Measurements from ENCODE around the gene NHERF1. TPM values are rescaled to one million over a fixed set of nuclear protein-coding genes. Genes with fewer than 3 reads are reported as not detected.

The NHERF1 gene
- polyA plus RNA-seq, 1 donor, result 9.0 TPM

- no peak for DNase-seq
Observed at GRCh38 chr17:74769266-74769855, 20.9 kb downstream of the NHERF1 start.

DNA sequence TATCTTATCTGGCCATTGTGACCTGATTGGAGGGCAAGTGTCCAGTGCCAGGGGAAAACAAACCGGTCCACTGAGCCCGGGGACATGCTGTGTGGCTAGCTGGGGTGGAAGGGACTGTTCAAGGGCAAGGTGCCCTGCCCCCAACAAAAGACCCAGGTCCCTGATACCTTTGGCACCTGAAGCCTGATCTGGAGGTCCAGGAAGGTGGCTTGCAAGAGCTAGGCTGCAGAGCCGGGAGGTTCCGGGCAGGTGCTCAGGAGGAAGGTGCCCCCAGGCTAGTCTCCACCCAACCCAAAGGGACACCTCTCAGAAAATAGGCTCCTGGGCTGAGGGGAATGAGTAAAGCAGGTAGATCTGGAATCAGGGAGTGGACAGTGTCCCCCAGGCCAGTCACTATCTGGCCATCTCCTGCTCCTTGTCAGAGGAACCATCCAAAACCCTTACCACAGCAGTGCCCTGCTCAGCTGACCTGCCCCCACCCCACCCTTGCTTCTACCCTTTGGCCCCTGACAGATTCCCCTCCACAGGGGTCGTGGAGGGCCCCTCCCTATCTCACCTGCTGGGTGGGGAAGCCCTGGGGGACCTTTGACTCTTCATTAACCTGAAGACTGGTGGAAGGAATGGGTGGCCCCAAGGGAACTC is 21.5 kb downstream of the NHERF1 start:
- no peak for DNase-seq

DNA sequence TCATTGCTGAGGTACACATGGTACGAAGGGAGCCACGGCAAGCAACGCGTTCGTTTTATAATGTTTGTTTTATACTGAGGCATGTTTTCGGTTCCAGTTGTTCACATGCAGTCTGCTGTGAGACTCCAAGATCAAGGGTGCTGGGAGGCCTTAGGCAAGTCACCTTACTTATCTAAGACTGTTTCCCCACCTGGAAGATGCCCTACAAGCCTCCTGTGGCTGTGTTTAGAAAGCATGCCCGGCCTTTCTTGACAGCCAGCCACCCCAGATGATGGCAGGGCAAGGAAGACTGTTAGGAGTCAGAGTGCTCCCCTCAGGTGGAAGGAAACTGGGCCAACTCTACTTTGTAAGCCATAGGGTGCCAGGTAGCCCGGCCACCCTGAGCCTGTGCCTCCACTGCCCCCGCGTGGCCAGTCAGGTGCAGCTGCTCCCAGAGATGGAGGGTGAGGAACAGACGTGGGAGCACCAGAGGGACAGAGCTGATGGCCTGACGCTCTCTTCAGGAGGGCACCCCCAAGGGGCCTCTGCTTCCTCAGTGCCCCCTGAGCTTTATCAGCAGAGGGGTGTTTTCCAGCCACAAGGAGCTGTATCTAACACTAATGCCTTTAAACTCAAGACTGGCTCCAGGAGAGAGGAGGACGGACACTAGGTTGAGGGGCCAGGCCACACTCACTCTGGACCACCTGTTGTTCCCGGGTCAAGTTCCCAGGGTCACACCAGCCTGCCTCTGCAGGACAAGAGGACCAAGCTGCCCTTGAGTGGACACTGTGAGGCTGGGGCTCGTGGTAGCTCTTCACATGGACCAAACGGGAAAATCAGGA is 22.3 kb downstream of the NHERF1 start:
- DNase-seq, result no peak

DNA sequence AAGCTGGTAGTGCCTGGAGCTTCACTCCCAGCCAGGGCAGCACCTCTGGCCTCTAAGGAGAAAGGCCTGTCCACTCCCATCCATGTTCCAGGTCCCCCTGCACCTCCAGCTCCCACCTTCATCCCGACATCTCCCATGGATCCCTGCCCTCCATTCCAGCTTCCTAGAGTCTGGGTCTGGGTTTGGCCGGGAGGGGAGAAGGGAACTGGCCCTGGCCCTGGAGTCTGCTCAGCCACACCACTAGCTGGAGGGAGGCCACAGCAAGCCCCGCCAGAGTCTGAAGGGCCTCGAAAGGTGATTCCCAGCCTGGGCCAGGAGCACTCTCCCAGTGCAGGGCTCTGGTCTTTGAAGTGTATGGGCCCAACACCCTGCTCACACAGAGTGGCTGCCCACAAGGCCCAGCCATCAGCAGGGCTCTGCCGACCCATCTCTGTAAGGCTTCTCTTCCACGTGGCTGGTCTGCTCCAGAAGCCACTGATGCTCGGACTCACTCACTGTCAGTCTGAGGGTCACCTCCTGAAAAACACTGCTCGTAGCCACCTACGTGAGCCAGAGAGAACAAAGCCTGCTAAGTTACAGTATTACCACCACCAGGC is 23.0 kb downstream of the NHERF1 start:
- no peak for DNase-seq

- no peak for DNase-seq
Observed at GRCh38 chr17:74772053-74772452, 23.6 kb downstream of the NHERF1 start.

DNA sequence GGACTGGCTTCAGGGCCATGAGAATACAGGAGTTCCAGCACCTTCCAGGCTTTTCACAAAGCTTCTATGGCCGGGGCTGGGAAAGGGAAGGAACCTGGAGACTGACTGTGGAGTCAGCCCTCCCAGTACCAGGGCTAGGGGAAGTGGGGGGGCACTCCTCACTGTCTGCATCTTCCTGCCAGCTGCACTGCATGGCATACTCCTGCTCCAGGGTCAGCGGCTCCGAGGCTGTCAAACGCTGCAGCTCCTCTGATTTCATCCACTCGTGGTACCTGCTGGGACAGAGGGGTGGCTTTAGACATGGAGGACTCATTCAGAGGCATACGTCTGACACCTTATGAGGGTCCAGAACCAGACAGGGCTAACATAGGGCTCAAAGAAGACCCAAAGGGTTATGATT is 25.0 kb downstream of the NHERF1 start:
- no peak for DNase-seq

GRCh38 chr17:74773871-74774286 is 25.5 kb downstream of the NHERF1 start:
- DNase-seq, result no peak

DNA sequence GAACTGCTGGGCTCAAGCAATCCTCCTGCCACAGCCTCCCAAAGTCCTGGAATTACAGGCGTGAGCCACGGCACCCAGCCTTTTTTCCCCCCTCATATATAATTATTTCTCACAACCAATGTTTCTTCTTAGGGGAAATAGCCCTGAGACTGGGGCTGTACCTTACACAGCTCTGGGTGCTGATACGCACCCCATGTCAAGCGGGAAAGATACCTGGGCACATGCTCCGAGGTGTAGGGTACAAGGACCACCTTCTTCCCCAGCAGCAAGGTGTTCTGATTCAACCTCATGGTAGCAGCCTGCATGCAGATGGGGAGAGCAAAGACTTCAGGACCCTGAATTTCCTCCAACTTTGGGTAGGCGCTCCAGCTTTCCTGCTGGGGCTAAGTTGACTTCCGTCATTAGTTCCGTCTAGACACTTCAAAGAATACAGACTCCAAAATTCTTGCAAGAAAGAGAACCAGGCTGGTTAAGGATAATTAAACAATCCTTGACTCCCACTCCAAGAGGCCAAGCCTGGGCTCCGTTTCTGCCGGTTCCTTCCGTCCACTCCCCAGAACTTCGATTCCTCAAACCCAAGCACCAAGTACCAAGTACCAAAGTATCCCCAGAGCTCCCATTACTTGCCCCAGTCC is 27.1 kb downstream of the NHERF1 start:
- no peak for DNase-seq

GRCh38 chr17:74776044-74776962 is 27.9 kb downstream of the NHERF1 start, which contains the start of gene NAT9:
Gene NAT9, minus strand, starts transcription at chr17:74776345. Its CDS starts 647 bp downstream, at chr17:74775698.
- DNase-seq, result peak; percentile 98

DNA sequence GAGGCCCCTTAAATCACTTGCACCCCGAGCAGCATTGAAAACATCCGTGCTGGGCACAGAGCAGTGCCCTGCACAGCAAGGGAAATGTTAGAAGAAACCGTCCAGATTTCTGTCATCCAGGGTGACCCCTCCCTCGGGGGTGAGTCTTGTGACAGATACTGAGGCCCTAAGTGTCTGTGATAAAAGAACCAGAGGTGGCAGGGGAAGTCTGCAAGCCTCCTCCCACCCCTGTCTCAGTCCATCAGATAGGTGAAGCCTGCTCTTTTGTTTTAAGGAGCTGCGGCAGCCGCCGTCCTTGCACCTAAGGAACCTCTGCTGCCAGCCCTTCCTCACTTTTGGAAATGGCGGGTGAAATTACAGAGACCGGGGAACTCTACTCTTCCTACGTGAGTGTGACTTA is 28.6 kb downstream of the NHERF1 start:
- no peak for DNase-seq

- DNase-seq, result no peak
Observed at GRCh38 chr17:74777901-74778515, 29.6 kb downstream of the NHERF1 start.

- DNase-seq, result no peak
Observed at GRCh38 chr17:74778960-74779359, 30.5 kb downstream of the NHERF1 start.

- no peak for DNase-seq
Observed at GRCh38 chr17:74779501-74779900, 31.1 kb downstream of the NHERF1 start.

GRCh38 chr17:74779948-74780400 is 31.5 kb downstream of the NHERF1 start:
- peak; percentile 40 for DNase-seq

DNA sequence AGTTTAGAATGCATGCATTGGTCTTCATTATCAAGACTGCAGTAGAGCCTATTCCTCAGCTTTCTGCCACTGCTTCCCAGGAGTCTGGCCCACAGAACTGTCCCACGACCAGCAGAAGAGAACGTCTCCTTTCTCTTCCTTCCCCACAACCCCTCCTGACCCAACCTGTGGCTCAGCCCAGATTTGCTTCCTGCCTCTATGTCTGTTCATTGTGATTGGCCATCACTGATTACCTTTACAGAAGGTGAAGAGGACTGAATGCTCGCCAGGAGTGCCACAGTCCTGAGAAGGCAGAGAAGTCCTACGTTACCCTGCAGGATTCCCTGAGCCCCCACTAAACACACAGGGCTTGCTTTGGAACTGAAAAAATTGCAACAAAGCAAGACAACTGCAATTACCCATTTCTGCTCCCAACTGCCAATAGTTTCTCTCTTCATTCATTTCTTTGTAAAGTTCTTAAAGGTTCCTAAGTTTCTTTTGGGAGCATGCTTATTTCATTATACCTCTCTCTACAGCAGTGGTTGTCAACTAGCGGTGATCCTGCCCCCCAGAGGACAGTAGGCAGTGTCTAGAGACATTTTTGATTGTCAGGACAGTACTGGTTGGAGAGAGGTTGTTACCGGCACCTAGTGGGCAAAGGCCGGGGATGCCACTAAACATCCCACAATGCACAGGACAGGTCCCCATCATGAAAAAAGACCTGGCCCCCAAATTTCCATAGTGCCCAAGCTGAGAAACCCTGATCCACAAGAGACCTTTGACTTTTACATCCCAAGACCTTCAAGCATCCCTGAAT is 32.2 kb downstream of the NHERF1 start:
- DNase-seq, result no peak

DNA sequence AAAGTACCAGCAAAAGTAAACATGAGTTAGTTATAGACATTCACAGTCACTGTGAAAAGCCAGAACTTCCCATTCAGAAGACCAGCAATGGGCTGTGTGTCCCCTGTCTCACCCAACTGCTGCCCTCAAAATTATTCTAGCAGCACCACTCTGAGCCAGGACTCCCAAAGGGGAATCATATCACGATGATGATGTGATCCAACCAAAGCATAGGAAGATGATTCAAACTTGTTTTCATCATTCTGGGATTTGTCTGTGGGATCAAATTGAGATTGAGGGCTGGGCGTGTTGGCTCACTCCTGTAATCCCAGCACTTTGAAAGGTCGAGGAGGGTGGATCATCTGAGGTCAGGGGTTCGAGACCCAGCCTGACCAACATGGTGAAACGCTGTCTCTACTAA is 34.1 kb downstream of the NHERF1 start:
- no peak for DNase-seq

DNA sequence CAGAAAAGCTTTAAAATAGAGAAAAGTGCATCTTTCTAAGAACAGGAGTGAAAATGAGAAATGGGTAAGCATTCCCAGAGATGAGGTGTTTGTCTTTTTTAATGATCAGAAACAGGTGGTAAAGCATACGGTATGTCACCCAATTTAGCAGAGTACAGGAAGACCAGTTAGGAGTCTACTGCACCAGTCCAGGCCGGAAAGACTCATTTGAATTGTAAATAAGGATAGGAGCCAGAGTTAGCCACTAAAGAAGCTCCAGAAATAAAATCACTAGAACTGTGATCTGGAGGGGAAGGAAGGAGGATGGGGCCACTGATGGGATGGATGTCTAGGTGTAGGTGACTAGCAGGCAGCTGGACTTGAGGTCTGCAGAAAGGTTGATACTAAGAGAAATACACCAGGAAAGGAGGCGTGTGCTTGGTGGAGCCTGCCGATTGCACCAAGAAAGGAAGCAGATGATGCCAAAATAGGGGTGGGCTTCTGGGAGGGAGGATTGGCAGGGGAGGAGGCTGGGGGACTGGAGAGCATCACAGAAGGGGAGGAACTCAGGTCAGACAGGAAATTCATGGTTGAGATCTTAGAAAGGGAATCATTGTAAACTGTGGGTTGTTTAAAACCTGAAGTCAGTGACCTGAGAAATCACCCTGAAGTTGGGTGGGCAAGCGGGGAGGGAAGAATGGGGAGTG is 35.8 kb downstream of the NHERF1 start:
- no peak for DNase-seq

DNA sequence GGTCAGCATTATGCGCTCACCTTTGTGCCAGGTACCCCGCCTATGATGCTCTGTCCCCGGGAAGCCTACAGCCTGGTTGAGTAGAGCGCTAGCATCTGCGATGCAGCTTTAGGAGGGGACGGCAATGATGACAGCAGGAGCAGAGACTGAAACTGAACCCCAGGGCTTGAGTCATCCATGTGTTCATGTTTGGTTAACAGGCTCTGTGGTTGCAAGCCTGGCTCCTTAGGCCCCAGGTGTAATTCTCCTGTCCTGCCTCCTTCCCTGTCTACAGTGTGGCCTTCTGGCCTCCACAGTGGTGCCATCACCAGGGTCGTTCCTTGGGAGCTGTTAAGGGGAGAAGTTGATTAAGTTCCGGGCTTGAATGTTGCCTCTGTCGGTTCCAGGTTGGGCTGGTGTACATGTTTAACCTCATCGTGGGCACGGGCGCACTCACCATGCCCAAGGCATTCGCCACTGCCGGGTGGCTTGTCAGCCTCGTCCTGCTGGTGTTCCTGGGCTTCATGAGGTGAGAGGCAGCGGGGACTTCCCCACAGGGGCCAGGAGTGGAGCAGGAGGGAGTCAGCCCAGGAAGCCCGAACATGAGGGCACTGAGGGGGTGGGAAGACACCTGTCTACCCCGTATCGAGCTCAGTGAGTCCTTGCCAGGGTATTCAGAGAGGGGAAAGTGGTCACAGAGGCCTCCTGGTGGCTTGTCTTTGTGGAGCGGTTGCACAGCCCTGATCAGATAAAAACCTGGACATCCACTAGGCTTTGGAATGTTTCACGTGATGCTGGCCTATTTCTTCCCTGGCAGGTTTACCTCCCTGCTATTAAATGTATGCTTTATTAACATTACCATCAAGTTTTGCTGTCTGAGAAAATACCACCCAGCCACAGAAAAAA is 36.9 kb downstream of the NHERF1 start:
- DNase-seq, result no peak

- DNase-seq, result no peak
Observed at GRCh38 chr17:74785981-74786360, 37.5 kb downstream of the NHERF1 start.

Data from hindlimb muscle (tissue), 1 donor.